SK-N-SH (cell line): ENCODE data around the gene MYADML2.

Experiments
- GABPA ChIP-seq: IDR thresholded peaks from 2 replicates; pipeline ENCODE4 v1.4.0; 2012; ENCODE audit warnings: low read depth, mild to moderate bottlenecking
- RFX5 ChIP-seq: IDR thresholded peaks from 2 replicates; pipeline ENCODE4 v1.6.1; 2012; ENCODE audit warnings: mild to moderate bottlenecking, improper control_type of control experiment, low read length
- TCF12 ChIP-seq: IDR thresholded peaks from 2 replicates; pipeline ENCODE4 v1.4.0; 2012
- TF ChIP-seq, protein P1 (sequence below): IDR thresholded peaks from 2 replicates; pipeline ENCODE4 v1.6.1; 2012; ENCODE audit warnings: mild to moderate bottlenecking, low read depth, low read length, moderate library complexity

DNA sequence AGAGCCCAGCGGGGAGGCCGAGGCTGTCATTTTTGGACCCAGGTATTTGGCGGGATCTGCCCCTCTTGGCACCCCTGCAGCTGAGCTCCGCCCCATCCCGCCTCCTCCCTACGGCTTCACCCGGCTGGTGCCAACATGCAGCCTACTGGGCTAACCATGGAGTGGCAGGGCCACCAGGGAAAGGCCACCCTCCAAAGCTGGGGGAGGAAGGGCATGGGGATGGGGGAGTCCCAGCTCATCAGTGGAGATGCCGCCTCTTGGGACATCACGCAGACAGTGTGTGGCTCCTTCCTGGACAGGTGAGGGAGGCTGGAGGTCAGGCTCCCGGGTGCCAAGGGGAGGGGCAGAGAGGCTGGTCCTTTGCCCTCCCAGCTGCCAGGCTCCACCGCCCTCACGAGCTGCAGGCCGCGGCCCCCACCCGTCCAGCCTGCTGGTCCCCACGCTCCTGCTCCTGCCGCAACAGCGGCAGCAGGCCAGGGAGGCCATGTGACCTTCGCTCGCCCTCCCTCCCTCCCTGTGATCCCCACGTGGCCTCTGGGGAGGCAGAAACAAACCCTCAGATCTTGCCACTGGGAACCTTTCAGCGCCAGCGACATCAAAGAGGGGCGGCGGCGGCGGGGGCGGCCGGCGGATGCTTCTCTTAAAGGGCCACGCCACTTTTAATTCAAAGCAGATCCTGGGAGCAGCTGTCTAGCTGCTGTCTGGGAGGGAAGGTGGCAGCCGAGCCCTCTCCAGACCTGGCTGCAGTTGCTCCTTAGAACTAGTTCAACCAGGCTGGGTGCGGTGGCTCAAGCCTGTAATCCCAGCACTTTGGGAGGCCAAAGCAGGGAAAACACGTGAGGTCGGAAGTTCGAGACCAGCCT, 20.7 kb upstream of the MYADML2 start:
- TF ChIP-seq RFX5 (no peak), TCF12 (no peak; the same call in 1 of the 2 replicates), GABPA (no peak)
- TF ChIP-seq, protein P1, sequence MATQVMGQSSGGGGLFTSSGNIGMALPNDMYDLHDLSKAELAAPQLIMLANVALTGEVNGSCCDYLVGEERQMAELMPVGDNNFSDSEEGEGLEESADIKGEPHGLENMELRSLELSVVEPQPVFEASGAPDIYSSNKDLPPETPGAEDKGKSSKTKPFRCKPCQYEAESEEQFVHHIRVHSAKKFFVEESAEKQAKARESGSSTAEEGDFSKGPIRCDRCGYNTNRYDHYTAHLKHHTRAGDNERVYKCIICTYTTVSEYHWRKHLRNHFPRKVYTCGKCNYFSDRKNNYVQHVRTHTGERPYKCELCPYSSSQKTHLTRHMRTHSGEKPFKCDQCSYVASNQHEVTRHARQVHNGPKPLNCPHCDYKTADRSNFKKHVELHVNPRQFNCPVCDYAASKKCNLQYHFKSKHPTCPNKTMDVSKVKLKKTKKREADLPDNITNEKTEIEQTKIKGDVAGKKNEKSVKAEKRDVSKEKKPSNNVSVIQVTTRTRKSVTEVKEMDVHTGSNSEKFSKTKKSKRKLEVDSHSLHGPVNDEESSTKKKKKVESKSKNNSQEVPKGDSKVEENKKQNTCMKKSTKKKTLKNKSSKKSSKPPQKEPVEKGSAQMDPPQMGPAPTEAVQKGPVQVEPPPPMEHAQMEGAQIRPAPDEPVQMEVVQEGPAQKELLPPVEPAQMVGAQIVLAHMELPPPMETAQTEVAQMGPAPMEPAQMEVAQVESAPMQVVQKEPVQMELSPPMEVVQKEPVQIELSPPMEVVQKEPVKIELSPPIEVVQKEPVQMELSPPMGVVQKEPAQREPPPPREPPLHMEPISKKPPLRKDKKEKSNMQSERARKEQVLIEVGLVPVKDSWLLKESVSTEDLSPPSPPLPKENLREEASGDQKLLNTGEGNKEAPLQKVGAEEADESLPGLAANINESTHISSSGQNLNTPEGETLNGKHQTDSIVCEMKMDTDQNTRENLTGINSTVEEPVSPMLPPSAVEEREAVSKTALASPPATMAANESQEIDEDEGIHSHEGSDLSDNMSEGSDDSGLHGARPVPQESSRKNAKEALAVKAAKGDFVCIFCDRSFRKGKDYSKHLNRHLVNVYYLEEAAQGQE: no peak
